Effector CD4-positive, alpha-beta T cell (primary cell): ENCODE results near the gene MT1G.
A peak's percentile ranks its signal among the peaks of the same experiment; 100 is the strongest.
"Not testable (repeated sequence)": the region's sequence is repeated elsewhere in the genome, so short reads cannot be mapped to it uniquely, and the experiment has no call there.

Experiments
- DNase-seq: peaks from one replicate; pipeline ENCODE4 v3.0.0-alpha.2; 2020

Gene MT1G

GRCh38 chr16:56634715-56635440, 33.0 kb downstream of the MT1G start:
- DNase-seq = no peak

- DNase-seq = no peak
Measured at GRCh38 chr16:56633535-56633934, 34.3 kb downstream of the MT1G start.

GRCh38 chr16:56632848-56633365, 35.0 kb downstream of the MT1G start:
- no peak for DNase-seq

GRCh38 chr16:56632156-56632847, 35.6 kb downstream of the MT1G start, which contains the start of gene MT1M:
Gene MT1M, plus strand, starts transcription at chr16:56632659. Its CDS starts 73 bp downstream, at chr16:56632732.
- DNase-seq = no peak

GRCh38 chr16:56631832-56632155, 36.1 kb downstream of the MT1G start:
- DNase-seq = no peak

GRCh38 chr16:56631197-56631596, 36.7 kb downstream of the MT1G start:
- DNase-seq = no peak

- no peak for DNase-seq
Measured at GRCh38 chr16:56630134-56630533, 37.7 kb downstream of the MT1G start.

- DNase-seq = no peak
Measured at GRCh38 chr16:56629531-56629930, 38.3 kb downstream of the MT1G start.

- DNase-seq = no peak
Measured at GRCh38 chr16:56628486-56629350, 39.1 kb downstream of the MT1G start.

GRCh38 chr16:56626685-56627084, 41.2 kb downstream of the MT1G start:
- no peak for DNase-seq

- no peak for DNase-seq
Measured at GRCh38 chr16:56625943-56626654, 41.8 kb downstream of the MT1G start.

GRCh38 chr16:56625140-56625942, 42.5 kb downstream of the MT1G start, which contains the start of gene MT1E:
Gene MT1E, plus strand, starts transcription at chr16:56625781. Its CDS starts 71 bp downstream, at chr16:56625852.
- DNase-seq = peak; percentile 18

GRCh38 chr16:56623637-56624036, 44.2 kb downstream of the MT1G start:
- DNase-seq = no peak

GRCh38 chr16:56623184-56623583, 44.7 kb downstream of the MT1G start:
- not testable (repeated sequence) for DNase-seq

- DNase-seq = not testable (repeated sequence)
Measured at GRCh38 chr16:56621665-56622445, 46.0 kb downstream of the MT1G start.

GRCh38 chr16:56620339-56620897, 47.4 kb downstream of the MT1G start:
- no peak for DNase-seq

GRCh38 chr16:56618138-56618537, 49.7 kb downstream of the MT1G start:
- DNase-seq = no peak

- peak; percentile 47 for DNase-seq
Measured at GRCh38 chr16:56617212-56618085, 50.4 kb downstream of the MT1G start.
